GM18519 (cell line): ENCODE measurements around the gene EXOSC10.
"Not testable (repeated sequence)": the region's sequence is repeated elsewhere in the genome, so short reads cannot be mapped to it uniquely, and the experiment has no call there.

Experiments used
- ATAC-seq: cut with Tn5 transposase; IDR thresholded peaks from one replicate; pipeline ENCODE4 v1.9.1; 2021; ENCODE audit warnings: mild to moderate bottlenecking, moderate library complexity; ENCODE audit not compliant: unreplicated experiment, low FRiP score

EXOSC10 gene

DNA sequence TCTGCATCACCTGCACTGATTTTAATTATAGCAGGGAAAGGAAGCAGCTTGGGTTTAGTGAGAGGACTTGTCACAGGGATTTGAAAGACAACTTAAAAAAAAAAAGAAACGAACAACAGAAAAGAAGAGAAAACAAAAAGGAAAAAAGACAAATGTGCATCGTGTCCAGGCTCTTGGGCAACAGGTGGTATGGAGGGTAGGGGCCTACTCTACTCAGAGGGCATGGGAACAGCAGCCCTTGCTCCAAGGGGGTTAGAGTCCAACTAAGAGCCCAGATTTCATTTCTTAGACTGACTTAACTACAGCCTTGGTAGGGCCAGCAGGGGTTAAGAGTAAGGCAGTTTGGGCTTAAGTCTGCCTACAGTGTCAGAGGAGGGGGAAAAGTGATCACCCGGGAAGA is 15.3 kb upstream of the EXOSC10 start:
- no peak for ATAC-seq

- ATAC-seq: no peak
Measured at GRCh38 chr1:11109047-11109760, 9.5 kb upstream of the EXOSC10 start.

DNA sequence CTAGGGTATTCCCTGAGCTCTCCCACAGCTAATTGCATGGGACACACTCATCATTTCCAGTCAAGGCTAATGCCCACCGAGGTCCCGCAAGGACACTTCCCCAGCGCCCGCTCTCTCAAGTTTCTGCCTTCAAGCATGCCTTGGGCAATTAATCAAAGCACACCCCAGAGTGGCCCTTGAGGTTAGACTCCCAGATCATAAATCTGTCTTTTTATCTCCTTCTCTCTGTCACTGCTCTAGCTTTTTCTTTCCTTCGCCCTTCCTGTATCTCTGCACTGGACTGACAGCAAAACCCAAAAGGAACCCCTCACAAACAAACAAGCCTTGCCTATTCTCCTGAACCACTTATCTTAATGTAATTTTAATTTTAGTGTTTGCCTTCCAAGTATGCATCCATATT is 7.9 kb upstream of the EXOSC10 start:
- ATAC-seq: no peak

- ATAC-seq: no peak
Measured at GRCh38 chr1:11105586-11105985, 5.9 kb upstream of the EXOSC10 start.

DNA sequence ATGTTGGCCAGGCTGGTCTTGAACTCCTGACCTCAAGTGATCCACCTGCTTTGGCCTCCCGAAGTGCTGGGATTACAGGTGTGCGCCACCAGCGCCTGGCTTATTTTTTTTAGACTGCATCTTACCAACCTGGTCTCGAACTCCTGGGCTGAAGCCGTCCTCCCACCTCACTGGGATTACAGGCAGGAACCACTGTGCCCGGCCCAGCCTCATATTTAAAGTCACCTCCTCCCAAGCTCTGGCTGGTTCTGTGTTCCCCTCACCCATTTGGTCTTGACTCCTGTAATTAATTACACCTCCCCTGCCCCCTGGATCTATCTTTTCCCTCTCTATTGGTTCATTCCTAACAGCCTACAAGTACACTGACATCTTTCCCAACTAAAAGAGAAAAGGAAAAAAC is 1.7 kb upstream of the EXOSC10 start:
- no peak for ATAC-seq

DNA sequence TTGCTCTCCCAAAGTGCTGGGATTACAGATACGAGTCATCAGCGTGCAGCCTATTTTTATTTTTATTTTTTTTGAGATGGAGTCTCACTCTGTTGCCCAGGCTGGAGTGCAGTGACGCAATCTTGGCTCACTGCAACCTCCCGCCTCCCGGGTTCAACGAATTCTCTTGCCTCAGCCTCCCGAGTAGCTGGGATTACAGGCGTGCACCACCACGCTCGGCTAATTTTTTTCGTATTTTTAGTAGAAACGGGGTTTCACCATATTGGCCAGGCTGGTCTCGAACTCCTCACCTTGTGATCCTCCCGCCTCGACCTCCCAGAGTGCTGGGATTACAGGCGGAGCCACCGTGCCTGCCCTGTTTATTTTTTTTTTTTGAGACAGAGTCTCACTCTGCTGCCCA is 1.1 kb upstream of the EXOSC10 start:
- not testable (repeated sequence) for ATAC-seq

- no peak for ATAC-seq
Measured at GRCh38 chr1:11100149-11100493, 452 bp upstream of the EXOSC10 start.

- ATAC-seq: no peak
Measured at GRCh38 chr1:11098931-11099309, 749 bp downstream of the EXOSC10 start.

DNA sequence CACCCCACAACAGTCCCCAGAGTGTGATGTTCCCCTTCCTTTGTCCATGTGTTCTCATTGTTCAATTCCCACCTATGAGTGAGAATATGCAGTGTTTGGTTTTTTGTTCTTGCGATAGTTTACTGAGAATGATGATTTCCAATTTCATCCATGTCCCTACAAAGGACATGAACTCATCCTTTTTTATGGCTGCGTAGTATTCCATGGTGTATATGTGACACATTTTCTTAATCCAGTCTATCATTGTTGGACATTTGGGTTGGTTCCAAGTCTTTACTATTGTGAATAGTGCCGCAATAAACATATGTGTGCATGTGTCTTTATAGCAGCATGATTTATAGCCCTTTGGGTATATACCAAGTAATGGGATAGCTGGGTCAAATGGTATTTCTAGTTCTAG is 15.9 kb downstream of the EXOSC10 start:
- not testable (repeated sequence) for ATAC-seq

GRCh38 chr1:11080931-11081330 is 18.7 kb downstream of the EXOSC10 start:
- ATAC-seq: no peak

- no peak for ATAC-seq
Measured at GRCh38 chr1:11078631-11079030, 21.0 kb downstream of the EXOSC10 start.

DNA sequence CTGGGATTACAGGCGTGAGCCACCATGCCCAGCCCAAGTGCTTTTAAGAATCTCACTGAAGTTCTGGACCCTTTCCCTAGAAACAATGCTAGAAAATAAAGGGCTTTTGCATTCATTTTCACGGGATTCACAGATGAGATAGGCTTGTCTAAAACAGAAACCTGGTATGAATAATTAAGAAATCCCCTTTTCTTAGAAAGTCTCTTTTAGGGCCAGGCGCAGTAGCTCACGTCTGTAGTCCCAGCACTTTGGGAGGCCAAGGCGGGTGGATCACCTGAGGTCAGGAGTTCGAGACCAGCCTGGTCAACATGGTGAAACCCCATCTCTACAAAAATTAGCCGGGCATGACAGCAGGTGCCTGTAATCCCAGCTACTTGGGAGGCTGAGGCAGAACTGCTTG is 26.3 kb downstream of the EXOSC10 start:
- ATAC-seq: not testable (repeated sequence)

DNA sequence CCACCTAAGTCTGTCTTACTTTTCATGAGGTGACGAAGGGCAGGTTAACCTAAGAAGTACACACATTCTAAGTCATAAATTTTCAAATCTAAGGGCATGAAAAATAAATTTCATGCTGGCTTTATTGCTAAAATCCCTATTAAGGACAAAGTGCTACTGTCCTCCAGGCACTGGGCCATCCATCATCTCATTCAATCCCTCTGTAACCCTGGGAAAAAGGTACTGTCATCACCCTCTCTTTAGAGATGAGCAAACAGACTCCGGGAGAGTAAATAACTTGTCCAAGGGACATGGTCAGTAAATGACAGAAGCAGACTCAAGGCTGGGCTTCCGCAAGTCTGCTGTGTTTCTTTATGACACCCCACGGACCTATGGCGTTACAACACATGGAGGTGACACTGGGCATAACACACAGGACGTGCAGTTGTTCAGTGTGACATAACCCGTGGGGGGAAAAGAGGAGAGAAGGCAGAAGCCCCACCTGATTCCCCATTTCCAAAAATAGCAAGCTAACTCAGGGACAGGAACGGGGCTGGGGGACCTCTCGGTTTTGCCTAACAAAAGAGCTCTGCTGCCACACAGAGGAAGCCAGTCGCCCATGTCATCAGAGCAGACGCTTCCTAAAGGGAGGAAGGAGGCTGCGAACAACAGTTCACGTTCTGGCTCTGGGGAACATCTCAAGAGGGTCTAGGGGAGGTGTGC is 27.3 kb downstream of the EXOSC10 start:
- ATAC-seq: no peak

DNA sequence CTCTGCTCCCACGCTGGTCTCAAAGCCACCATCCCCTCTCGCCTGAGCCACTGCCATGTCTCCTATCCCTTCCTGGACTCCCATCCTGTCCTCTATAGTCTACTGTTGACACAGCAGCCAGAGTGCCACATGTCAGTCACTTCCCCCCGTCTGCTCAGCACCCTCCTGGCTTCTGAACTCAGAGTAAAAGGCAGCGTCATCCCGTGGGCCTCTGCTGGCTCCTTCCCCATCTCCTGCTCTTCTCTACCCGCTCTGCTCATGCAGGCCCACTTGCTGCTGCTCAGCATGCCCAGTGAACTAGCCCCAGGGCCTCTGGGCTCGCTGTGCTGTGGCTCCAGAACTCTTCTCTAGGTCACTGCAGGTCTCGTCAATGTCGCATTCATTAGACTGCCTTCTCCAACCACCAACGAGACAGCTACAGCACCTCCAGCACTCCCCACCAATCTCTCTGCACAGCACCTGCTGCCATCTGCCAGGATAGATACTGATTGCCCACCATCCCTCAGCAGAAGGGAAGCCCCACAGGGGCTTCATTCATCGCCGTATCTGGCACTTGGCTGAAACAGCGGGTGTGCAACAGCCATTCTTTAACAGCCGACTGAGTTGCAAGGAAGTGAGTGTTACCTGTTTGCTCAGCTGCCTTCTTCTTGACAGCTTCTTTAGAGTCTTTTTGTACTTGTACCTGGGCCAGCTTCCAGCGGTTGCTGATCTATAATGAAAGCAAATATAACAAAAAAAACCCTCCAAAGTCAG is 28.0 kb downstream of the EXOSC10 start:
- no peak for ATAC-seq

DNA sequence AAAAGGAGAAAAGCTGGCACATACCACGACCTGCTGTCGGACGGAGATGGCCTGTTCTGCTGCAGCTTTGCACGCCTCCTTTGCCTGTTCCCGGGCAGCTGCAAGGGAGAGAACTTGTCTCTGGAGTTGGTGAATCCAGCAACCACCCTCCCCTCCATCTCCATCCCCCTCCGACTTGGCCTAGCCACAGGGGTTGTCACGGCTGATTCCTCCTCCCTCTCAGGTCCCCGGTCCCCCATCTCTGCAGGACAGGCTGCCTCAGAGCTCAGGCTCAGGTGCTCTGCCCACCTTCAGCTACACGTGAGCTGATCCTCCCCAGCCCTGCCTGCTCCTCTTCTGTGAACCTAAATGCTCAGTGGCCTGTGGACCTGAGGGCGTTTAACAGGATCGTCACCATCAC is 28.8 kb downstream of the EXOSC10 start:
- no peak for ATAC-seq

GRCh38 chr1:11068600-11069473 is 30.8 kb downstream of the EXOSC10 start:
- ATAC-seq: no peak

- no peak for ATAC-seq
Measured at GRCh38 chr1:11067716-11068599, 31.7 kb downstream of the EXOSC10 start.

- no peak for ATAC-seq
Measured at GRCh38 chr1:11065796-11066195, 33.9 kb downstream of the EXOSC10 start.

DNA sequence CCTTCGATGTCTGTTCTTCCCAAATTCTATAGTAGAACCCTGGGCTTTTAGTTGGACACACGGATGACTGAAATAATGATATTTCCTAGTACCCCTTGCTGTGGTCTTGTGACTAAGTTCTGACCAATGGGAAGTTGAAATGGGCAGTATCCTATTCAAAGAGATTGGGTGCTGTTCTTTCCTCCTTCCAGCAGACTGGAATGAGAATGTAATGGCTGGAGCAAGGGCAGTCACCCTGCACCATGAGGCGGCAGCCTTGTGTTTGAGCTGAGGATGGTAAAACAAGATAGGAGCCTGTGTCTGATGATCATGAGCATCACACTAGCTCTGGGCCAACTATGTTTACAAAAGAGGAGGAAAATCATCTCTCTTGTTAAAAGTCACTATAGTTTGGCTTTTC is 34.7 kb downstream of the EXOSC10 start:
- no peak for ATAC-seq
